ENCODE measurements around the gene RILP.

The RILP gene

DNA sequence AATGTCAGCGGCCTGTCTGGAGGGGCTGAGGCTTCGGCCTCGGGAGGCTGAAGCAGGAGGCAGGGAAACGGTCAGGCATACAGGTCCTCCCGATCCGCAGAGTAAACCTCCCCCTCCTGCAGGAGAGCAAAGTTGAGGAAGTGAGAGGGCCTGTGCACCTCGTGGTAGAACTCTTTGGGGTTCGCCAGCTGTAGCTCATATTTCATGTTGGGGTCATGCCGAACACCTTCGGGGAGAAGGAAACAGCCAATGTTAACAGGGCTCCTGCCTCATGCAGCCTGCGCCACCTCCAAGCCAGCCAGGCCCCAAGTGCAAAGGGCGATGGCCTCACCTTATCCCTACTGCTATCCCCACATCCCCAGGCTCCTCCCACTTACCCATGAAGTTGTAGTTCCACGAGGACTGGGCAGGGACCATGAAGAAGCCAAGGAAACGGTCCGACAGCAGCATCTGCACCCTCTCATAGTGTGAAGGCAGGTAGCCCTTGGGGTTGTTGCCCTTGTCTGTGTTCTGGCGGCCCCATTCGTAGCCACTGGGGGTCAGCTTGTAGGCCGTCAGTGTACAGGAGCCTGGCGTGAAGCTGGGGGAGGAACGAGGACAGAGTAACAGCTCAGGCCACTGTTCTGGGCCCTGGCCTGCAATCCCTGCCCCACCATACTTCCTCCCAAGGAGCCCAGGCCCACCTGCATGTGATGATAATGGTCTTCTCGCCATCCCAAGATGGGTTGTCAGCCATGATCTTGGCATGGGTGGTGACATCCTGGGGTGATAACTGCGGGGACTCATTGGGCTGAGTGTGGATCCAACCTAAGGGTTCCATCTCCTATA is 1.3 kb upstream of the RILP start:
- no peak for TF ChIP-seq GATA2 (IDR thresholded peaks at IDR 0.05; ENCODE audit: low read depth, low read length)
- no peak for TF ChIP-seq GATA3 (IDR thresholded peaks at IDR 0.05; ENCODE audit: low read depth, low read length)

DNA sequence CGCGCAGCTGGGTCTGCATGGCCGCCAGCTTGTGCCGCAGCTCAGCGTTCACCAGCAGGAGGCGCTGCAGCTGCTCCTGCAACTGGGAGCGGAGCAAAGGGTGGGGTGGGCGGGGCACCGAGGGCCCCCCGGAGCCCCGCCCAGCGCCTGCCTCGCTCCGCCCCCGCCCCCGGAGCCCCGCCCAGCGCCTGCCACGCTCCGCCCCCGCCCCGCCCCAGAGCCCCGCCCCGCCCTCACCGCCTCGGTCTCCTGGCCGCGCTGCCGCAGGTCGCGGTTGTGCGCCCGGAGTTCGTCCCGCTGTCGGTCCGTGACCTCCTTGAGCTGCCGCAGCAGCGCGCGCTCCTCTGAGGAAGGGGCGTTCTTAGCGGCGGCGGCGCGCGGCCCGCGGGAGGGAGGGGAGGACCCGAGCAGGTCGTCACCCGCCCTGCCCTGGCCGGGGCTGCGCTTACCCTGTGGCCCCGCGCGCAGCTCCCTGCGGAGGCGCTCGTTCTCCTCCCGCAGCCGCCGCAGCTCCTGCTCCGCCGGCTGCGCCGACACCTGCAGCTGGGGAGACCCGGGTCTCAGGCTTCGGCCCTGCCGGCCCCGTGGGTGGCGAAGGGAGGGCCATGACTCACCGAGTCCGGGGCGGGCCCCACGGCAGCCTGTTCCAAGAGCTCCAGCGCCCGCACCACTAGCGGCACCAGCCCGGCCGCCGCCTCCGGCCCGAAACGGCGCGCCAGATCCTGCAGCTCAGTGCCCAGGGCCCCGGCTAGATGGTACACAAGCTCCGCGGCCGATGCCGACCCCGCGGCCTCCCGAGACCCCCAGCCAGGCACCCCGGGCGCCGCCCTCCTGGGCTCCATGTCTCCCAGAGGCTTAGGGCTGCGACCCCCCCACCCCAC is 463 bp downstream of the RILP start:
- TF ChIP-seq GATA2 (IDR thresholded peaks at IDR 0.05; ENCODE audit: low read depth, low read length) (no peak), GATA3 (IDR thresholded peaks at IDR 0.05; ENCODE audit: low read depth, low read length) (no peak)

DNA sequence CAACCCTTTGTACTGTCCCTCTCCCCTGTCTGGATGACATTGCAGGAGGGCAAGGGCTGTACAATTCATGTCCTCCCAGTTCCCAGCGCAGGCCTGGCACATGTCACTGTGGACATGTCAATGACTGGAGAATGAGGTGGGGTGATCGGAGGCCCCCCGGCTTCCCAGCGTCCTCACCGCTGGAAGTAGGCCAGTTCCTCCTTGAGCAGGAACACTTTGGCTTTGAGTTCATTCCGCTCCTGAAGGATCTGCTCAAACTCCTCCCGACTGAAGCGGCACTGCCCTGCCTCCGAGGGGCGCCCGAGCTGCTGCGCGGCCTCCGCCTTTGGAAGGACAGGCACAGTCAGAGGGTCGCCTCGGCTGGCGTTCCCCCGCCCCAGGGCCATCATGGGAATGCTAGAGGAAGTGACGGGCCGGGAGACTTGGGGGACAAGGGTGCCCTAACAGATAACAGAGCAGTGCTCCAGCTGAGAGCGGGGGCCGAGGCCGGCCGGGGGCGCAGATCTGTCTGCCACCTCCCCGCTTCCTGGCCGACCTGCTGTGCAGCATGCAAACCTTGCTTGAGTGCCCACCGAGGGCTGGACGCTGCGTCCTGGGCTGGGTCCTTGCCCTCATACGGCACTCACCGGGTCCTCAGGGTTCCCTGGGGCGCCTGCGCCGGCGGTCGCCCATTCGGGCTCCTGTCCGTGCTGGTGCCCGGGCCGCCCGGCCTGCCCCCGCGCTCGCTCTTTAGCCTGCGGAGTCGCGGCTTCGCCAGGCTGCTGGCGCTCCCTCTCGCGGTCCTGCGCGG is 1.3 kb downstream of the RILP start:
- TF ChIP-seq GATA3 (IDR thresholded peaks at IDR 0.05; ENCODE audit: low read depth, low read length): no peak
- no peak for TF ChIP-seq GATA2 (IDR thresholded peaks at IDR 0.05; ENCODE audit: low read depth, low read length)

DNA sequence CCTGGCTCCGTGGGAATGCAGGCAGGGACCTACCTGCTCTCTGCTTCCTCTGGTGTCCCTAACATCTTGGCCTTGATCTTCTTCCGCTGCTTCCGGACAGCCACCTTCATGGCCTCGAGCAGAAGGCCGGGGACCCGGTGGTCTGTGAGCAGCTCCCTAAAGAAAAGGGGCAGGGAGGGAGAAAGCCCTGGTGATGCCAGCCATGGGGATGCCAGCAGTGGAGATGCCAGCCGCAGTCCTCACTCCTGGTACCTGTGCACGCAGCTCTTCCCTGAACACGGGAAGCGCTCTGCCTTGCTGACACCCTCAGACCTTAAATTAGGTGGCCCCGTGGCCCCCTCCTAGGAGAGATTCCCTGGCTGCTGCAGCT is 1.9 kb downstream of the RILP start:
- TF ChIP-seq GATA3 (IDR thresholded peaks at IDR 0.05; ENCODE audit: low read depth, low read length): no peak
- TF ChIP-seq GATA2 (IDR thresholded peaks at IDR 0.05; ENCODE audit: low read depth, low read length): no peak

DNA sequence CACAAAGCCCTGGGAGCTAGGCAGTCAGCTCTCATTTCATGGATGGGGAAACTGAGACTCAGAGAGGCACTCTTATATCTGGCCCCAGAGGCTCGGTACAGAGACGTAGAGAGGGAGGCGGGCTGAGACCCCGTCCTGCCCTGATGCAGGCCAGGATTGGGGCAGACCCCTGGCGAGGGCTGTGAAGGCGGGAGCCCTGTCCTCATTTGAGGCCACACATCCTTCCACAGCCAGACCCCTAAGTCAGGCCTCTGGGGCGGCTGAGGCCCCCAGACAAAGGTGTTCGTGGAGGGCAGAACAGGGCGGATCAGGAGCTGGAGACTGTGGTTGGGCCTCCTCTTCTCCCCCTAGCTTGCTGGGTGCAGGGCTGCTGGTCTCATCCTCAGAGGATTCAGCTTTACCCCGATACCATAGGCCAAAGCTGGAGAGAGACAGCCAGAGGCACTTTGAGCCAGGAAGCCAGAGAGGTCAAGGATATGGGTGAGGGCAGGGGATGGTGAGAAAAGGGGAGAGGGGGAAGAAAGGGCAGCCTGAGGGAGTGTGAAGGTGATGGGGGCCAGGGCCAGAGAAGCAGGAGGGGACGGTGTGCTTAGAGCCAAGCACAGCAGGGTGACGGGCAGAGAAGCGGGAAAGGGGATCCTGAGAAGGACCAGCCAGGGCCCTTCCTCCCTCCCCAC is 3.3 kb downstream of the RILP start:
- TF ChIP-seq GATA3 (IDR thresholded peaks at IDR 0.05; ENCODE audit: low read depth, low read length): no peak
- TF ChIP-seq GATA2 (IDR thresholded peaks at IDR 0.05; ENCODE audit: low read depth, low read length): no peak

DNA sequence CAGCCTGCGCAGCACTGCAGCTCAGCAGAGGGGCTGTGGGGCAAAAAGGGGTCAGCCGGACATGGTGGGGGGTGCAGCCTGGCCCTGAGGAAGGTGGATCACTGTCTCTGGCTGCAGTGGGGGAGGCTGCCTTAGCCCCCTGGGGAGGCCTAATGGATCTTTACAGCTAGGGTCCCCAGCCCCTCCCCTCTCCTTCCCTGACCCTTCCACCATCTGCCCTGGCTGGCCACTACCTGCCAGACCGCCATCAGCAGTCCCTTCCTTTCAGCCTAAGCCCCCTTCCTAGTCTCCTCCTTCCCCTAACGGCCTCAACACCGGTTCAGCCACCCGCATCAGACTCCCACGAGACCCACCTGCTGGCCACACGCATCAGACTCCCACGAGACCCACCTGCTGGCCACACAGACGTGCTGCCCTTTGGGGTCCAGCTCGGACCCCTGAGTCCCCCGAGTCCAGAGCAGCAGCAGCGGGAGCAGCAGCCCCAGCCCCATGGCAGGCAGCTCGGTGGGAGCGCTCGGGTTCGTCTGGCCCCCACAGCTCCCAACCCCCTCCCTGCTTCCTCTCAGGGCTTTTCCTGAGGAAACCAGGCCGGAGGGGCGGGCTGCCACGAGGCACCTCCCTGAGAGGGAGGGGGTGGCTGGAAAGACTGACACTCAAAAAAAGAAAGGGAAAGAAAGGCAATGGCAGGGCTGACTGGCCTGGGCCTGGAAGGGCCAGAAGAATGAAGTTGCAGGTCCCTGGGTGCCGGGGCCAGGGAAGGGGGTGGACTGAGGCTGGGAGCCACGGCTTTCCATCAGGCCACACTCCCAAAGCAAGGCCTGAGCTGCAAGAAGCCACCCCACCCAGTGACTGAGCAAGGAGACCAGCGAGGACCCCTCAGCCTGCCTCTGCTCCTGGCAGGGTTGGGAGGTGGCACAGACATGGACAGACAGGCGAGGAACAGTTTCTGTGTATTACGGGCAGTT is 4.2 kb downstream of the RILP start, which contains the start of gene SCARF1:
SCARF1 (minus strand) TSS at position 526 of the 965 bp plus-strand sequence; CDS start at position 491, 35 bp downstream.
- no peak for TF ChIP-seq GATA3 (IDR thresholded peaks at IDR 0.05; ENCODE audit: low read depth, low read length)
- TF ChIP-seq GATA2 (IDR thresholded peaks at IDR 0.05; ENCODE audit: low read depth, low read length): no peak

DNA sequence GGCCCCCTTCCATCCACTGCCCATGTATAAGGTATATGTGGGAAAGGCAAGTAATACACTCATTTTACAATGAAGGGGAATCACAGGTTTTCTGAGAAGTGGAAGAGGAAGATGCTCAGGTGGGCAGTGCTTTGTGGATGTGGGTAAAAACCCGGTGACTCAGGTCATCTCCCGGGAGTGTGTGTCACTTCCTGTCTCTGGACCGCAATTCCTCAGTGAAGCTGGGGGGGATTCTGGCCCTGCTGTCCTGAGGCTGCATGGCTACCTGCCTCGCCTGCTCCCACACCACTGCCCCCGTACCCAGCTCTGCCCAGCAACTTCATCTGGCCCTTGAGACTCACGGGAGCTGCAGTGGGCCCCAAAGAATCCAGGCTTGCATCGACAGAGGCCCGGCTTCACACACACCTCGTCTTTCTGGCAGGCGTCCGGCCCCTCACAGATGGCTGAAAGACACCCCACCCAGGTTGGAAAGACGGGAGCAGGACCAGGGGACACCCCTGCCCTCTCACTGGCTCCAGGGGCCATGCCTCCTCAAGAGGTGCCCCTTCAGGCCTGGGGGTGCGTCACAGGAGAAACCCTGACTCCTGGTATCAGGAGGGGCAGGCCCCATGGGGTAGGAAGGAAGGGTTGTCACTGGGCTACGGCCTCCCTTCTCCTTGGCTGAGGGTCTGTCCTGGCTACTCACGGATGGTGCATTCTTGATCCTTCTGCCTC is 5.0 kb downstream of the RILP start:
- TF ChIP-seq GATA3 (IDR thresholded peaks at IDR 0.05; ENCODE audit: low read depth, low read length): no peak
- TF ChIP-seq GATA2 (IDR thresholded peaks at IDR 0.05; ENCODE audit: low read depth, low read length): no peak

DNA sequence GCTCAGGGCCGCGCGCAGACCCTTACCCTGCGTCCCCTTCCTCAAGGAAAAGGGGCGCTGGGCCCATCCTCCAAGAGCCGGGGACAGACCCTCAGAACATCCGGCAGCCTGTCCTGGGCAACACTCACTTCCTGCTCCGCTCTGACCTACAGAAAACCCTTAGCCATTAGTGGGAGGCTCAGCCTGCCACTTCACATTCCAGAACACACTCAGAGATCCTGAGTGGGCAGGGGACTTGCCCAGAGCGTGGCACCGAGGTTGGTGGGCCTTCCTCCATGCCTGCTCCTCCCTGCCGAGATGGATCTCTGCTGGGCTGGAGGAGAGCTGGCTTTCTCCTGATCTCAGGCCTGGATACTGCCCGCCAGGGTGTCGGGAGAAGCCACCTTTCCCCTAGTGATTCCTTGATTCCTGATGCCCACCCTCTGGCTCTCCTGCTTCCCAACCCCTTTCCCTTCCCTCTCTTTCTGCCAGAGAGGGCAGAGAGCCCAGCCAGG is 5.6 kb downstream of the RILP start:
- TF ChIP-seq GATA2 (IDR thresholded peaks at IDR 0.05; ENCODE audit: low read depth, low read length) (no peak), GATA3 (IDR thresholded peaks at IDR 0.05; ENCODE audit: low read depth, low read length) (no peak)

DNA sequence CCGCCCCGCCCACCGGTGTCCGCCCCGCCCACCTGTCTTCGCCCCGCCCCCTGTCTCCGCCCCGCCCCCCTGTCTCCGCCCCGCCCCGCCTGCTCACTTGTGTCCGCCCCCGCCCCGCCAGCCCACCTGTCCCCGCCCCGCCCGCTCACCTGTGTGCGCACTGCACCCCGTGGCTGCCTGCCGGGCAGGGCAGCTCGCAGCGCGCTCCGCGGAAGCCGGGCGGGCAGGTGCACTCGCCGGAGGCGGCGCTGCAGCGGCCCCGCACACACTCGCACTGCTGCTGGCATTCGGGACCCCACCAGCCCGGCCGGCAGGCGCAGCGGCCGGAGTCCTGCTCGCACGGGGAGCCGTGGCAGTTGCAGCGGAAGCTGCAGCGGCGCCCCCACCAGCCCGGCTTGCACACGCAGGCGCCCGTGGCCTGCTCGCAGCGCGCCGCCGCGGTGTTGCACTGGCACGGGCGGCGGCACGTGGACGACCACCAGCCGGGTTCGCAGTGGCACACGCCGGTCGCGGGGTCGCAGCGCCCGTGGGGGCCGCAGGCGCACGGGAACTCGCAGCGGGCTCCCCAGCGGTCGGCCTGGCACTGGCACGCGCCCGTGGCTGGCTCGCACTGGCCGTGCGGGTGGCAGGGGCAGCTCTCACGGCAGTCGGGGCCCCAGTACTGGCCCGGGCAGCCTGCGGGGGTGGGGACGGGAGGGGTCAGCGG is 6.2 kb downstream of the RILP start:
- TF ChIP-seq GATA3 (IDR thresholded peaks at IDR 0.05; ENCODE audit: low read depth, low read length) (no peak), GATA2 (IDR thresholded peaks at IDR 0.05; ENCODE audit: low read depth, low read length) (no peak)

DNA sequence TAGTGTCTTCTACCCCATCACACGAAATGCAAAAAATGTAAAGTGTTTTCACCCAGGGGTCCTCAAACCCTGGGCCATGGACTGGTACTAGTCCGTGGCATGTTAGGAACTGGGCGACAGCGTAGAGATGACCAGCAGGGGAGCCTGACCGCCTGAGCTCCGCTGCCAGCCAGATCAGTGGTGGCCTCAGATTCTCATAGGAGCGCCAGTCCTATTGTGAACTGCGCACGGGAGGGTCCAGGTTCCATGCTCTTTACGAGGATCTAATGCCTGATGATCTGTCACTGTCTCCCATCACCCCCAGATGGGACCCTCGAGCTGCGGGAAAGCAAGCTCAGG is 8.6 kb downstream of the RILP start:
- TF ChIP-seq GATA3 (IDR thresholded peaks at IDR 0.05; ENCODE audit: low read depth, low read length) (no peak), GATA2 (IDR thresholded peaks at IDR 0.05; ENCODE audit: low read depth, low read length) (no peak)

DNA sequence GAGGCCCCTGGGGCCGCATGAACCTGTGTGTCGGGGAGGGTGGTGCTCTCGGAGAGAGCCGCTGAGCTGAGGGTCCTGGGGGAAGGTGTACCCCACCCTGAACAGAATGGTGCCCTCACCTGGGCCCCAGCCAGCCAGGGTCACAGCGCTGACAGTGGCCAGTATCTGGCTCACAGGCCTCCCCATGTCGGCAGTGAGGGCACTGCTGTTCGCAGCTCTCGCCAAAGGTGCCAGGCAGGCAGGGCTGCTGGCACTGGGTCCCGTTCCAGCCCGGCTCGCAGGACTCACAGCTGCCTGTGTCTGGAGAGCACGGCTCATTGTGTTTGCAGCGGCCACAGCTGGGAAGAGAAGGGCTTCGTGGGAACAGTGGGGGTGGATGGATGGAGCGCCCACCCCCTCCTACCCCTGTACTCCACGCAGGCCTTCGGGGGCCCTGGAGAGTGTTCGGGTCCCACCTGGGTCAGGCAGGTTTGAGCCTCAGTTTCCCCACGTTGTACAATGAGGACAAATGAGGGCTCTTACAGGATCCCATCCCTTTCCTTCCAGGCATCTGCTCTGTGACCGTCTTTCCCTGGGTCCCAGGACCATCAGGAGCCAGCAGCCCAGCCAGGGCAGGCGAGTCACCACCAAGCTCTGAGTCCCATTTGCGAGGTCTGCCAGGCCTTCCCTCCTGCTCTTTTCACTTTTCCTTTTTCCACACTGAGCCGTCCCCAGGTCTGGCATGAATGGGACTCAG is 9.2 kb downstream of the RILP start:
- no peak for TF ChIP-seq GATA2 (IDR thresholded peaks at IDR 0.05; ENCODE audit: low read depth, low read length)
- no peak for TF ChIP-seq GATA3 (IDR thresholded peaks at IDR 0.05; ENCODE audit: low read depth, low read length)

Measured in SH-SY5Y (cell line).